Measurements from ENCODE around the gene ABLIM1. TPM values are rescaled to one million over a fixed set of nuclear protein-coding genes. Genes with fewer than 3 reads are reported as not detected.
A peak's percentile ranks its signal among the peaks of the same experiment; 100 is the strongest.

The ABLIM1 gene
- total RNA-seq, 1 donor from 2014 or later, result 152 TPM

DNA sequence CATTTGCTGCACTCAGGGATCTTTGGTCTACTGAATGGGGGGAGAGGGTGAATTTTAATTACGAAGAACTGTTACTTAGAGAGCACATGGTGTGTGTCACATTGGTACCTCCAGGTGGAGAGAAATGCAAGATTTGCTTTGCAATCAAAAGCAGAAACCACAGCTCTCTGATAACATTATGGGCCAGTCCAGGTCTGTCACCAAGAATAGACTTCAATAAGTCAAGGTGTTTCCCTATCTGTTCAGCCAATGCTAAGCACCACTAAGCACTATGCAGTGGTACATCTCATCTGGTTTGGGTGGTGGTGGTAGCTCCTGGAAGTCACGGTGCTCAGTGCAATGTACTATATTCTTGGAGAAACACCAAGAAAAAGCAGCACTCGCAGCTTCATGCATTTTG lies 134.2 kb downstream of the ABLIM1 start:
- TF ChIP-seq, protein P1, sequence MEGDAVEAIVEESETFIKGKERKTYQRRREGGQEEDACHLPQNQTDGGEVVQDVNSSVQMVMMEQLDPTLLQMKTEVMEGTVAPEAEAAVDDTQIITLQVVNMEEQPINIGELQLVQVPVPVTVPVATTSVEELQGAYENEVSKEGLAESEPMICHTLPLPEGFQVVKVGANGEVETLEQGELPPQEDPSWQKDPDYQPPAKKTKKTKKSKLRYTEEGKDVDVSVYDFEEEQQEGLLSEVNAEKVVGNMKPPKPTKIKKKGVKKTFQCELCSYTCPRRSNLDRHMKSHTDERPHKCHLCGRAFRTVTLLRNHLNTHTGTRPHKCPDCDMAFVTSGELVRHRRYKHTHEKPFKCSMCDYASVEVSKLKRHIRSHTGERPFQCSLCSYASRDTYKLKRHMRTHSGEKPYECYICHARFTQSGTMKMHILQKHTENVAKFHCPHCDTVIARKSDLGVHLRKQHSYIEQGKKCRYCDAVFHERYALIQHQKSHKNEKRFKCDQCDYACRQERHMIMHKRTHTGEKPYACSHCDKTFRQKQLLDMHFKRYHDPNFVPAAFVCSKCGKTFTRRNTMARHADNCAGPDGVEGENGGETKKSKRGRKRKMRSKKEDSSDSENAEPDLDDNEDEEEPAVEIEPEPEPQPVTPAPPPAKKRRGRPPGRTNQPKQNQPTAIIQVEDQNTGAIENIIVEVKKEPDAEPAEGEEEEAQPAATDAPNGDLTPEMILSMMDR (IDR thresholded peaks at IDR 0.05; ENCODE audit: insufficient read depth, low read length, severe bottlenecking), result no peak

DNA sequence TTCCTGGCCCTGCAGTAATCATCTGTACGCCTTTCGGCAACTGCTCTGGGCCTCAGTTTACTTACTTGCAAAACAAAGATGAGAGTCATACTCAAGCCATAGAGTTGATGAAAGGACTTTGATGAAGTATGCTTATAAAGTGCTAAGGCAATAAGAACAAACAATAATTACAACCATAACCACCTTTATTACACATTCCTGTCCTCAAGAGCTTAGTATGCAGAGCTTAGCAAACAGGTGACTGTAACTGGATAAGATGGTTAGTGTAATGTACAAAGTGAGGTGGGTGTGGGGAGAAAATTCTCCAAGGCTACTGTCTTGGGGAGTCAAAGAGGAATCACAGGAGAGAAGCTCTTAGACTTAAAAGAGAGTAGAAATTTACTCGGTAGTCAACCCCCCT lies 136.8 kb downstream of the ABLIM1 start:
- no peaks in the 10 kb centered on the region for H3K27me3 ChIP-seq (ENCODE audit: control insufficient read depth, insufficient read depth, low read length)
- H3K36me3 ChIP-seq (ENCODE audit: control insufficient read depth, insufficient read depth, low read length), result peaks cover 3% of the 10 kb centered on the region
- TF ChIP-seq, protein P1 (IDR thresholded peaks at IDR 0.05; ENCODE audit: insufficient read depth, low read length, severe bottlenecking), result no peak
- H3K4me3 ChIP-seq (ENCODE audit: low read depth, low read length), result no peak overlapping the region
- DNase-seq (ENCODE audit: low read depth) (peak; percentile 13), FAIRE-seq (no peak)

More for the DNA sequence above, 134.2 kb downstream of the ABLIM1 start:
- Histone ChIP-seq H3K36me3 (ENCODE audit: control insufficient read depth, insufficient read depth, low read length) (peaks cover 1% of the 10 kb centered on the region), H3K27me3 (ENCODE audit: control insufficient read depth, insufficient read depth, low read length) (no peaks in the 10 kb centered on the region), H3K4me3 (ENCODE audit: low read depth, low read length) (no peak overlapping the region)
- no peak for FAIRE-seq
- no peak for DNase-seq (ENCODE audit: low read depth)

DNA sequence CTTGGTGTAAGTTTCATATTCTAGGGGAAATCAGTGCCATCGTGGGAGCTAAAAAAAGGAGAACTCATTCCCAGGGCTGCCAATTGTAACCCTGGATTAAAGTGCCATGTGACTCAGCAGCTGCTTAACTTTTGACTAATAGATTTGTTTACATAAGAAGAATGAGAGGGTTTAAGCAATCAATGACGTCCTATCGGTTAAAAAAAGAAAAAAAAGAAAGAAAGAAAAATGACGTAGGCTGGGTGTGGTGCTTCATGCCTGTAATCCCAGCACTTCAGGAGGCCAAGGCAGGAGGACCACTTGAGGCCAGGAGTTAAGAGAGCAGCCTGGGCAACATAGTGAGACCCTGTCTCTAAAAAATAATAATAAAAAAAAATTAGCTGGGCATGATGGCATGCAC lies 137.6 kb downstream of the ABLIM1 start:
- DNase-seq (ENCODE audit: low read depth), result peak; percentile 98
- no peak for FAIRE-seq
- no peak overlapping the region for H3K4me3 ChIP-seq (ENCODE audit: low read depth, low read length)
- H3K36me3 ChIP-seq (ENCODE audit: control insufficient read depth, insufficient read depth, low read length), result peaks cover 3% of the 10 kb centered on the region
- TF ChIP-seq, protein P1 (IDR thresholded peaks at IDR 0.05; ENCODE audit: insufficient read depth, low read length, severe bottlenecking), result no peak
- H3K27me3 ChIP-seq (ENCODE audit: control insufficient read depth, insufficient read depth, low read length), result no peaks in the 10 kb centered on the region

DNA sequence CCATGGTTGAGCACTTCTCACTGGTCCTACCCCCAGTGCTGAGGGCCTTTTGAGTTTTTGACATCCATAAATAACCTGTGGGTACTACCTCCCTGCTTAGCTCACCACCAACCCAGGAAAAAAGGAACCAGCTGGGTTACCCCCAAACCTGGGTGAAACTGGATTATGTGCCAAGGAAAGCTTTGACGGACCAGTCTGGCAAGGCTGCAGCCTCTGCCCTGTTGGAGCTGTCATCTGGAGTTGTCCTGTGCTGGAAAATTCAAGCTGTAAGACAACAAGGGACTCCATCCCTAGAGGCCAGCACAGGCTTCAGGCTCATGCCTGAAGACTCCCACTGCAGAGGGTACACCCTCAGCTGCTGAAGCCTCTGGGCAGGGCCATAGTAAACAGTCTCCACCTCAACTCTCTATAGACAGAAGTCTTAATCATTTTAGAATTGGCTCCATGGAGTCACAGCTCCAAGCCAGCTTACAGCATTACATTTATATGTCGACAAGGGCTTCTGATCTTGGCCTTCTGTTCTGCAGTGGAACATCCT lies 138.2 kb downstream of the ABLIM1 start:
- H3K27me3 ChIP-seq (ENCODE audit: control insufficient read depth, insufficient read depth, low read length), result no peaks in the 10 kb centered on the region
- no peak for FAIRE-seq
- DNase-seq (ENCODE audit: low read depth), result peak; percentile 46
- H3K36me3 ChIP-seq (ENCODE audit: control insufficient read depth, insufficient read depth, low read length), result peaks cover 3% of the 10 kb centered on the region
- no peak overlapping the region for H3K4me3 ChIP-seq (ENCODE audit: low read depth, low read length)
- TF ChIP-seq, protein P1 (IDR thresholded peaks at IDR 0.05; ENCODE audit: insufficient read depth, low read length, severe bottlenecking), result no peak

DNA sequence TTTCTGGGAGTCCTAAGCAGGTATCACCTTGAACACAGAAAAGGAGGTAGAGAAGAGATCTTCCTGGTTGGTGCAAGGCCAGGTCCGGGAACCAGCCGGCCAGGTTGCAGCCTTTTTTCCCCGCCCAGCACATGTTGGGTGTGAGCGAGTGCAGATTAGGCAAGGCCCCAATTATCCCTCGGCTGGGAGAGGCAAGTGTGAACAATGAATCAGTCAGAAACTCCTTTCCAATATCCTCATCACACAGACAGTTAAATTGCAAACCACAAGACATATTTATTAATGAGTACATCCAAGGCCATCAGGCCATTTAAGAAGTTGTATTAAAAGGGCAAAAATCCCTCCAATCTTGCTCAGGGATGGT lies 138.8 kb downstream of the ABLIM1 start:
- Histone ChIP-seq H3K27me3 (ENCODE audit: control insufficient read depth, insufficient read depth, low read length) (no peaks in the 10 kb centered on the region), H3K36me3 (ENCODE audit: control insufficient read depth, insufficient read depth, low read length) (peaks cover 3% of the 10 kb centered on the region), H3K4me3 (ENCODE audit: low read depth, low read length) (no peak overlapping the region)
- DNase-seq (ENCODE audit: low read depth) (peak; percentile 98), FAIRE-seq (no peak)
- TF ChIP-seq, protein P1 (IDR thresholded peaks at IDR 0.05; ENCODE audit: insufficient read depth, low read length, severe bottlenecking), result no peak
